Lung (tissue), 12 donors: Measurements from ENCODE around the gene POLR3H. TPM values are rescaled to one million over a fixed set of nuclear protein-coding genes. Genes with fewer than 3 reads are reported as not detected.

Experiments
- ATAC-seq: fragments of 200-7000 bp; cut with Tn5 transposase; one replicate; pipeline ENCODE4 v1.9.1; 2020; ENCODE audit warnings: moderate number of reproducible peaks; ENCODE audit not compliant: insufficient read depth, low FRiP score
- DNase-seq, 3 donors: peaks; one replicate each; pipeline ENCODE4 v3.0.0-alpha.2; 2013 to 2017
- H3K27ac ChIP-seq, 2 donors: one replicate each; pipeline ENCODE4 v1.5.1; 2013; ENCODE audit warnings: mild to moderate bottlenecking in 2 of 2, moderate library complexity in 2 of 2, control low read depth in 1 of 2, inconsistent platforms in 1 of 2, low read depth in 1 of 2, low read length in 1 of 2
- H3K27me3 ChIP-seq, 3 donors: one replicate each; pipeline ENCODE4 v1.5.1; 2013; ENCODE audit warnings: low read length in 2 of 3; ENCODE audit not compliant: control insufficient read depth in 3 of 3, insufficient read depth in 3 of 3
- H3K36me3 ChIP-seq, 4 donors: one replicate each; pipeline ENCODE4 v1.5.1; 2013; ENCODE audit warnings: low read length in 4 of 4, mild to moderate bottlenecking in 1 of 4, moderate library complexity in 1 of 4; ENCODE audit not compliant: control insufficient read depth in 4 of 4, insufficient read depth in 4 of 4
- H3K4me1 ChIP-seq, 5 donors: one replicate each; pipeline ENCODE4 v1.5.1; 2013; ENCODE audit warnings: low read length in 5 of 5, mild to moderate bottlenecking in 2 of 5, moderate library complexity in 1 of 5; ENCODE audit not compliant: control insufficient read depth in 5 of 5, insufficient read depth in 5 of 5
- H3K4me3 ChIP-seq: one replicate; pipeline ENCODE4 v1.5.1; 2013; ENCODE audit warnings: mild to moderate bottlenecking, control low read depth, moderate library complexity
- H3K9ac ChIP-seq, 2 donors: one replicate each; pipeline ENCODE4 v1.5.1; 2013; ENCODE audit warnings: low read length in 2 of 2, control low read depth in 1 of 2; ENCODE audit not compliant: insufficient read depth in 1 of 2
- H3K9me3 ChIP-seq, 4 donors: one replicate each; pipeline ENCODE4 v1.5.1; 2013; ENCODE audit warnings: low read length in 3 of 4, mild to moderate bottlenecking in 1 of 4, moderate library complexity in 1 of 4; ENCODE audit not compliant: control insufficient read depth in 4 of 4, insufficient read depth in 3 of 4
- whole genome bisulfite sequencing, 2 donors: extraction: QIAGEN DNeasy Blood & Tissue Kit; methylation state at CpG; one replicate each; pipeline ENCODE4 v1.1.7; 2013; 5-methylcytosine and 5-hydroxymethylcytosine counted together
- polyA plus RNA-seq, 2 donors: library from polyadenylated mRNA; stranded (reverse); fragments of 200-250 nt; gene quantifications; one replicate each; pipeline ENCODE4 v1.2.1, GENCODE V29; 2013
- total RNA-seq, 2 donors: library from RNA; depleted of rRNA in 1 of 2; stranded (reverse); fragments of >200 nt in 1 of 2; gene quantifications; one replicate each; pipeline ENCODE4 v1.2.1, GENCODE V29; 2014 to 2021
- TF ChIP-seq, protein P1 (sequence below): IDR thresholded peaks from 2 replicates; pipeline ENCODE4 v1.5.1; 2012; ENCODE audit warnings: mild to moderate bottlenecking; ENCODE audit errors: control extremely low read depth, extremely low read depth
- donor health status: control.
- donor health status: control.
- donor health status: Bipolar disorder and iron deficiency.
- donor health status: healthy.
- donor health status: DM: yes; HTN: yes; CAD: no.

POLR3H gene
- total and polyA plus RNA-seq, 4 donors, result 12.1 to 65.9 (median 39.8) TPM

DNA sequence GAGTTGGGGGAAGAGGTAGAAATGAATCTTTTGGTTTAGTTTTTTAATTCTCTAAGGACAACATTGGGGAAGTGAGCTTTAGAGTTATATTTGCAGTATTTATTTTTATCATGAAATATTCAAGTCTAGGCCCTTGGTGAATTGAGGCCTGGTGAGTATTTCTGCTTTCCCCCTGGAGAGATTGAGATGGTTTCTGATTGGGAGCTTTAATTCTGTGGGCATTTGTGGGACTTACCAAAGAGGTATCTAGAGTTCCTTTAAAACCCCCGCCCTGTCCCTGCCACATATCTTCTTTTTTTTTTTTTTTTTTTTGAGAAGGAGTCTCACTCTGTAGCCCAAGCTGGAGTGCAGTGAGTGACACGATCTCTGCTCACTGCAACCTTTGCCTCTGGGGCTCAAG, 65.8 kb downstream of the POLR3H start:
- H3K9me3 ChIP-seq, result no peaks in the 10 kb centered on the region
- H3K9ac ChIP-seq, result no peak overlapping the region
- no peak for DNase-seq
- ATAC-seq, result no peak
- H3K4me3 ChIP-seq, result no peak overlapping the region
- 88 to 90% methylated on average over 2 of the region's 2 CpGs for WGBS, 2 donors
- H3K27me3 ChIP-seq, result no peaks in the 10 kb centered on the region
- peaks cover 0 to 2% (median 0%) of the 10 kb centered on the region in 4 donors for H3K36me3 ChIP-seq
- TF ChIP-seq, protein P1, sequence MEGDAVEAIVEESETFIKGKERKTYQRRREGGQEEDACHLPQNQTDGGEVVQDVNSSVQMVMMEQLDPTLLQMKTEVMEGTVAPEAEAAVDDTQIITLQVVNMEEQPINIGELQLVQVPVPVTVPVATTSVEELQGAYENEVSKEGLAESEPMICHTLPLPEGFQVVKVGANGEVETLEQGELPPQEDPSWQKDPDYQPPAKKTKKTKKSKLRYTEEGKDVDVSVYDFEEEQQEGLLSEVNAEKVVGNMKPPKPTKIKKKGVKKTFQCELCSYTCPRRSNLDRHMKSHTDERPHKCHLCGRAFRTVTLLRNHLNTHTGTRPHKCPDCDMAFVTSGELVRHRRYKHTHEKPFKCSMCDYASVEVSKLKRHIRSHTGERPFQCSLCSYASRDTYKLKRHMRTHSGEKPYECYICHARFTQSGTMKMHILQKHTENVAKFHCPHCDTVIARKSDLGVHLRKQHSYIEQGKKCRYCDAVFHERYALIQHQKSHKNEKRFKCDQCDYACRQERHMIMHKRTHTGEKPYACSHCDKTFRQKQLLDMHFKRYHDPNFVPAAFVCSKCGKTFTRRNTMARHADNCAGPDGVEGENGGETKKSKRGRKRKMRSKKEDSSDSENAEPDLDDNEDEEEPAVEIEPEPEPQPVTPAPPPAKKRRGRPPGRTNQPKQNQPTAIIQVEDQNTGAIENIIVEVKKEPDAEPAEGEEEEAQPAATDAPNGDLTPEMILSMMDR, result no peak
- peak overlapping the region; percentile 77 to 86 for H3K27ac ChIP-seq
- peaks cover 0 to 29% (median 6%) of the 10 kb centered on the region in 5 donors for H3K4me1 ChIP-seq

Other genes with a start within 250 kb of the POLR3H start
- 10 to 100 TPM; 32.0 to 55.8 TPM for gene ZC3H7B, start 242.9 kb downstream of the POLR3H start, total RNA-seq
- 10 to 100 TPM; 31.5 to 36.6 TPM for gene ZC3H7B, start 242.9 kb downstream of the POLR3H start, polyA plus RNA-seq
- 10 to 100 TPM in 1 of 2 donors, 1 to 10 TPM in 1; 8.3 to 23.8 TPM for gene TEF, start 162.5 kb downstream of the POLR3H start, total RNA-seq
- 10 to 100 TPM in 1 of 2 donors, 1 to 10 TPM in 1; 6.4 to 19.8 TPM for gene TEF, start 162.5 kb downstream of the POLR3H start, polyA plus RNA-seq
- 10 to 100 TPM; 26.8 to 46.7 TPM for gene TOB2, start 97.7 kb downstream of the POLR3H start, total RNA-seq
- 10 to 100 TPM; 15.4 to 20.1 TPM for gene TOB2, start 97.7 kb downstream of the POLR3H start, polyA plus RNA-seq
- 10 to 100 TPM; 28.9 to 33.9 TPM for gene PHF5A, start 75.8 kb downstream of the POLR3H start, total RNA-seq
- 10 to 100 TPM; 46.2 to 89.6 TPM for gene PHF5A, start 75.8 kb downstream of the POLR3H start, polyA plus RNA-seq
- 100 to 1,000 TPM in 1 of 2 donors, 10 to 100 TPM in 1; 57.8 to 101 TPM for gene ACO2, start 75.4 kb downstream of the POLR3H start, total RNA-seq
- gene ACO2, start 75.4 kb downstream of the POLR3H start, polyA plus RNA-seq, result 10 to 100 TPM; 34.1 to 67.1 TPM
- 1 to 10 TPM; 1.4 to 8.1 TPM for gene CSDC2, start 16.5 kb upstream of the POLR3H start, total RNA-seq
- gene CSDC2, start 16.5 kb upstream of the POLR3H start, polyA plus RNA-seq, result 1 to 10 TPM; 3.3 to 5.6 TPM
- gene PMM1, start 45.4 kb upstream of the POLR3H start, total RNA-seq, result 10 to 100 TPM; 23.0 to 62.2 TPM
- 10 to 100 TPM; 32.7 to 55.3 TPM for gene PMM1, start 45.4 kb upstream of the POLR3H start, polyA plus RNA-seq
- 10 to 100 TPM; 13.6 to 42.7 TPM for gene DESI1, start 76.6 kb upstream of the POLR3H start, total RNA-seq
- gene DESI1, start 76.6 kb upstream of the POLR3H start, polyA plus RNA-seq, result 10 to 100 TPM; 21.1 to 40.0 TPM
- 100 to 1,000 TPM; 200 to 235 TPM for gene XRCC6, start 76.8 kb upstream of the POLR3H start, total RNA-seq
- gene XRCC6, start 76.8 kb upstream of the POLR3H start, polyA plus RNA-seq, result 100 to 1,000 TPM; 149 to 189 TPM
- gene SNU13, start 144.4 kb upstream of the POLR3H start, total RNA-seq, result 100 to 1,000 TPM in 1 of 2 donors, 10 to 100 TPM in 1; 67.7 to 130 TPM
- 100 to 1,000 TPM; 139 to 206 TPM for gene SNU13, start 144.4 kb upstream of the POLR3H start, polyA plus RNA-seq
- gene MEI1, start 155.0 kb upstream of the POLR3H start, total RNA-seq, result 1 to 10 TPM; 3.4 to 7.6 TPM
- gene MEI1, start 155.0 kb upstream of the POLR3H start, polyA plus RNA-seq, result 10 to 100 TPM in 1 of 2 donors, 1 to 10 TPM in 1; 5.7 to 18.0 TPM